H7 (cell line): ENCODE results near the gene PTGES3L. TPM values are rescaled to one million over a fixed set of nuclear protein-coding genes. Genes with fewer than 3 reads are reported as not detected.

Source experiments
- DNase-seq: peaks from one replicate; pipeline ENCODE4 v3.0.0; 2012
- H3K27me3 ChIP-seq: 2 replicates; pipeline ENCODE4 v1.6.0; 2011; ENCODE audit warnings: mild to moderate bottlenecking, low read length; ENCODE audit not compliant: control insufficient read depth, insufficient read depth
- H3K36me3 ChIP-seq: replicated peaks from 2 replicates; pipeline ENCODE4 v1.5.1; 2011; ENCODE audit warnings: low read length; ENCODE audit not compliant: control insufficient read depth, insufficient read depth
- H3K4me3 ChIP-seq: 2 replicates; pipeline ENCODE4 v1.5.1; 2011; ENCODE audit warnings: low read depth, mild to moderate bottlenecking, control low read depth, low read length, moderate library complexity; ENCODE audit not compliant: insufficient read depth
- total RNA-seq: library from RNA; depleted of rRNA; stranded (reverse); fragments of >200 nt; shearing (Covaris generic); gene quantifications from 2 replicates; pipeline ENCODE4 v1.2.3, GENCODE V29; 2014; rRNA removed

The PTGES3L gene
- 1.0 and 2.7 TPM in 2 replicates for total RNA-seq

- Histone ChIP-seq H3K27me3 (no peaks in the 10 kb centered on the region), H3K4me3 (peak within 1 kb of the TSS; percentile 85), H3K36me3 (no peaks in the 10 kb centered on the region)
- peak; percentile 85 for DNase-seq
These were observed at the start of gene PTGES3L for GRCh38 chr17:42979511-42980273. TSS of gene PTGES3L (minus strand) at chr17:42980080. CDS start at chr17:42980053, 27 bp downstream.

GRCh38 chr17:43028221-43028861 is 48.5 kb upstream of the PTGES3L start:
- Histone ChIP-seq H3K4me3 (no peak overlapping the region), H3K27me3 (no peaks in the 10 kb centered on the region), H3K36me3 (peaks cover 4% of the 10 kb centered on the region)
- DNase-seq: peak; percentile 26

GRCh38 chr17:43027091-43028032 is 47.5 kb upstream of the PTGES3L start:
- peak; percentile 82 for DNase-seq
- peaks cover 4% of the 10 kb centered on the region for H3K36me3 ChIP-seq
- H3K27me3 ChIP-seq: no peaks in the 10 kb centered on the region
- H3K4me3 ChIP-seq: no peak overlapping the region

- peaks cover 4% of the 10 kb centered on the region for H3K36me3 ChIP-seq
- peak; percentile 12 for DNase-seq
- H3K4me3 ChIP-seq: no peak overlapping the region
- no peaks in the 10 kb centered on the region for H3K27me3 ChIP-seq
These were observed 46.7 kb upstream of the PTGES3L start for GRCh38 chr17:43026595-43026994.

GRCh38 chr17:43025766-43026537 is 46.1 kb upstream of the PTGES3L start:
- H3K4me3 ChIP-seq: peak overlapping the region; percentile 73
- H3K27me3 ChIP-seq: no peaks in the 10 kb centered on the region
- peak; percentile 14 for DNase-seq
- H3K36me3 ChIP-seq: peaks cover 4% of the 10 kb centered on the region

- Histone ChIP-seq H3K36me3 (peaks cover 4% of the 10 kb centered on the region), H3K4me3 (peak overlapping the region; percentile 73), H3K27me3 (no peaks in the 10 kb centered on the region)
- no peak for DNase-seq
These were observed 45.4 kb upstream of the PTGES3L start for GRCh38 chr17:43025290-43025657.

GRCh38 chr17:43024407-43025289 is 44.8 kb upstream of the PTGES3L start, which contains the start of gene RND2:
TSS of gene RND2 (plus strand) at chr17:43025231. CDS start at chr17:43025348, 117 bp downstream.
- Histone ChIP-seq H3K4me3 (peak within 1 kb of the TSS; percentile 73), H3K36me3 (peaks cover 4% of the 10 kb centered on the region), H3K27me3 (no peaks in the 10 kb centered on the region)
- DNase-seq: peak; percentile 99

- peak; percentile 96 for DNase-seq
- Histone ChIP-seq H3K4me3 (peak within 1 kb of the TSS; percentile 98), H3K36me3 (peaks cover 12% of the 10 kb centered on the region), H3K27me3 (no peaks in the 10 kb centered on the region)
These were observed 42.0 kb upstream of the PTGES3L start, which contains the start of gene VAT1 for GRCh38 chr17:43021741-43022512. TSS of gene VAT1 (minus strand) at chr17:43022385. CDS start at chr17:43022322, 63 bp downstream.

GRCh38 chr17:43020789-43021740 is 41.2 kb upstream of the PTGES3L start:
- Histone ChIP-seq H3K4me3 (peak overlapping the region; percentile 98), H3K27me3 (no peaks in the 10 kb centered on the region), H3K36me3 (peaks cover 15% of the 10 kb centered on the region)
- DNase-seq: peak; percentile 93

GRCh38 chr17:43020030-43020621 is 40.2 kb upstream of the PTGES3L start:
- H3K4me3 ChIP-seq: no peak overlapping the region
- no peaks in the 10 kb centered on the region for H3K27me3 ChIP-seq
- peaks cover 17% of the 10 kb centered on the region for H3K36me3 ChIP-seq
- peak; percentile 42 for DNase-seq

GRCh38 chr17:43019418-43019817 is 39.5 kb upstream of the PTGES3L start:
- Histone ChIP-seq H3K4me3 (no peak overlapping the region), H3K27me3 (no peaks in the 10 kb centered on the region), H3K36me3 (peaks cover 17% of the 10 kb centered on the region)
- no peak for DNase-seq
